Breast epithelium (tissue), 3 donors: Measurements from ENCODE around the gene LSAMP.

Source experiments
- CTCF ChIP-seq, 3 donors: fragments of 450-650 bp; IDR thresholded peaks; one replicate each; pipeline ENCODE4 v1.5.1; 2016 to 2017; ENCODE audit warnings: antibody characterized with exemption in 3 of 3, mild to moderate bottlenecking in 3 of 3, moderate library complexity in 3 of 3
- POLR2A ChIP-seq: fragments of 450-650 bp; IDR thresholded peaks from one replicate; pipeline ENCODE4 v1.6.1; 2016; ENCODE audit warnings: antibody characterized with exemption, mild to moderate bottlenecking, moderate library complexity

- no peak for TF ChIP-seq CTCF (IDR thresholded peaks at IDR 0.05)
- no peak for TF ChIP-seq POLR2A
Observed at GRCh38 chr3:115943579-115943978, 501.7 kb downstream of the LSAMP start.
